CD4-positive, alpha-beta T cell treated with Interleukin-17A for 4 hours (primary cell): ENCODE measurements around the gene FCF1.

Experiments used
- DNase-seq: peaks from one replicate; pipeline ENCODE4 v3.0.0-alpha.2; 2020; ENCODE audit warnings: mixed read lengths

The FCF1 gene

GRCh38 chr14:74712499-74713394, at the start of gene FCF1, which contains the start of gene AREL1:
FCF1 (plus strand) TSS chr14:74713144; CDS start chr14:74713198, 54 bp downstream.
AREL1 (minus strand) TSS chr14:74713080; CDS start chr14:74685615, 27,465 bp downstream.
- peak; percentile 77 for DNase-seq

- no peak for DNase-seq
Observed at GRCh38 chr14:74663884-74664283, 49.1 kb upstream of the FCF1 start.

GRCh38 chr14:74664717-74665116, 48.2 kb upstream of the FCF1 start:
- no peak for DNase-seq

- no peak for DNase-seq
Observed at GRCh38 chr14:74667758-74668157, 45.2 kb upstream of the FCF1 start.

- DNase-seq = no peak
Observed at GRCh38 chr14:74669256-74669655, 43.7 kb upstream of the FCF1 start.

GRCh38 chr14:74669846-74670245, 43.1 kb upstream of the FCF1 start:
- no peak for DNase-seq

- DNase-seq = no peak
Observed at GRCh38 chr14:74670726-74671411, 42.1 kb upstream of the FCF1 start.

GRCh38 chr14:74671789-74672188, 41.2 kb upstream of the FCF1 start:
- DNase-seq = no peak

- DNase-seq = no peak
Observed at GRCh38 chr14:74673768-74674167, 39.2 kb upstream of the FCF1 start.

- no peak for DNase-seq
Observed at GRCh38 chr14:74675219-74675618, 37.7 kb upstream of the FCF1 start.

- no peak for DNase-seq
Observed at GRCh38 chr14:74682169-74682952, 30.6 kb upstream of the FCF1 start.

- DNase-seq = no peak
Observed at GRCh38 chr14:74683406-74683805, 29.5 kb upstream of the FCF1 start.

GRCh38 chr14:74684434-74684833, 28.5 kb upstream of the FCF1 start:
- peak; percentile 24 for DNase-seq

GRCh38 chr14:74685056-74685455, 27.9 kb upstream of the FCF1 start:
- DNase-seq = no peak

- DNase-seq = no peak
Observed at GRCh38 chr14:74685921-74686678, 26.8 kb upstream of the FCF1 start.

- DNase-seq = no peak
Observed at GRCh38 chr14:74691456-74691855, 21.5 kb upstream of the FCF1 start.

- DNase-seq = no peak
Observed at GRCh38 chr14:74693191-74693590, 19.8 kb upstream of the FCF1 start.

- DNase-seq = no peak
Observed at GRCh38 chr14:74695406-74695805, 17.5 kb upstream of the FCF1 start.

GRCh38 chr14:74697011-74697410, 15.9 kb upstream of the FCF1 start:
- no peak for DNase-seq

- no peak for DNase-seq
Observed at GRCh38 chr14:74697543-74697942, 15.4 kb upstream of the FCF1 start.

GRCh38 chr14:74697976-74698375, 15.0 kb upstream of the FCF1 start:
- no peak for DNase-seq

GRCh38 chr14:74698465-74698864, 14.5 kb upstream of the FCF1 start:
- no peak for DNase-seq
